Left renal pelvis (tissue), 4 donors: Measurements from ENCODE around the gene RAB40B. TPM values are rescaled to one million over a fixed set of nuclear protein-coding genes. Genes with fewer than 3 reads are reported as not detected.
"Not testable (repeated sequence)": the region's sequence is repeated elsewhere in the genome, so short reads cannot be mapped to it uniquely, and the experiment has no call there.

Experiments used
- DNase-seq, 4 donors: peaks; one replicate each; pipeline ENCODE4 v3.0.0-alpha.2; 2013; ENCODE audit warnings: low read depth in 4 of 4, low spot score in 3 of 4
- polyA plus RNA-seq, 4 donors: library from polyadenylated mRNA; unstranded; fragments of 120-200 nt; gene quantifications; one replicate each; pipeline ENCODE4 v1.2.1, GENCODE V29; 2013; ENCODE audit not compliant: insufficient read length in 4 of 4

Gene RAB40B
- polyA plus RNA-seq, 4 donors: 16.9 to 24.1 (median 18.1) TPM

GRCh38 chr17:82654611-82655010 is 43.9 kb downstream of the RAB40B start:
- DNase-seq: not testable (repeated sequence)

- DNase-seq: no peak
Observed at GRCh38 chr17:82653651-82654528, 44.6 kb downstream of the RAB40B start.

GRCh38 chr17:82650723-82651122 is 47.8 kb downstream of the RAB40B start:
- DNase-seq: no peak

- no peak for DNase-seq
Observed at GRCh38 chr17:82649501-82650261, 48.8 kb downstream of the RAB40B start.

- DNase-seq: no peak
Observed at GRCh38 chr17:82648742-82649331, 49.7 kb downstream of the RAB40B start.

- peak; percentile 90 to 92 (median 91) for DNase-seq
Observed at GRCh38 chr17:82648165-82648668, 50.3 kb downstream of the RAB40B start, which contains the start of gene WDR45B. WDR45B (minus strand) TSS chr17:82648444; CDS start chr17:82648340, 104 bp downstream.

- no peak for DNase-seq
Observed at GRCh38 chr17:82647593-82648164, 50.8 kb downstream of the RAB40B start.

- DNase-seq: no peak
Observed at GRCh38 chr17:82645516-82645915, 53.0 kb downstream of the RAB40B start.

- no peak for DNase-seq
Observed at GRCh38 chr17:82644148-82644547, 54.4 kb downstream of the RAB40B start.

GRCh38 chr17:82642022-82642421 is 56.5 kb downstream of the RAB40B start:
- DNase-seq: no peak

- no peak for DNase-seq
Observed at GRCh38 chr17:82640036-82640435, 58.5 kb downstream of the RAB40B start.

- DNase-seq: no peak
Observed at GRCh38 chr17:82639628-82640027, 58.9 kb downstream of the RAB40B start.

- DNase-seq: no peak
Observed at GRCh38 chr17:82638183-82638773, 60.2 kb downstream of the RAB40B start.

GRCh38 chr17:82636626-82637598 is 61.6 kb downstream of the RAB40B start:
- DNase-seq: no peak

GRCh38 chr17:82633343-82633742 is 65.2 kb downstream of the RAB40B start:
- DNase-seq: no peak

GRCh38 chr17:82632451-82632850 is 66.0 kb downstream of the RAB40B start:
- no peak for DNase-seq

- DNase-seq: no peak
Observed at GRCh38 chr17:82631544-82631943, 67.0 kb downstream of the RAB40B start.

GRCh38 chr17:82630212-82630611 is 68.3 kb downstream of the RAB40B start:
- DNase-seq: no peak

- DNase-seq: no peak
Observed at GRCh38 chr17:82629748-82630147, 68.8 kb downstream of the RAB40B start.
